ENCODE data around the gene CEMIP.

DNA sequence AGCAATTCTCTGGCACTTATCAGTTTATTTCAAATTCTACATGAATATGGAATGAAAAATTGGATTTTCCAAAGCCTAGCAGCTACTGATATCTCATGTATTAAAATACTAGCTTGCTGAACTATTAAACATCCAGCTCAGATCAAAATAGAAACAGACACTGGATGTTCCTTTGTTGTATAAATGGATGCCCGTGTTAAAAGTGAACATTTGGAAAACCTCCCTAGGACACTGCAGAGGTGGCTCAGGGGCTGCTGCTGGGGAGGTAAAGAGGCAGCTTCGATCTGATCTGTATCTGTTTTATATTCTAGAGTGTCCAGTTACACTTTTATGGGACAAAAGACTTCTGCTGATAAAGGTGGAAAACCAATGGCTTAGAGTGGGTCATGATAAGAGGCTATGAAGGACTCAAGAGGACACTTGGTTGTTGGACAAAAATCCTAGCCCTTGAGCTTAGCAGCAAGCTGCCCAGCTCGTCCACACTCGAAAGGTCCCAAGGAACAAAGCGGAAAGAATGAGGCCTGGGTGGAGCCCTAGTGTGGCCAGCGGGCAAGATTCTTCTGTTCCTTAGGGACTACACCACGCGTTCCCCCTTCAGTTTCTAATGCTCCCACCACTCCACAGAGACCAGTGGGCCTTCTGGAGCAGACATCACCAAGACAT is 200.5 kb downstream of the CEMIP start:
- TF ChIP-seq, protein P1, sequence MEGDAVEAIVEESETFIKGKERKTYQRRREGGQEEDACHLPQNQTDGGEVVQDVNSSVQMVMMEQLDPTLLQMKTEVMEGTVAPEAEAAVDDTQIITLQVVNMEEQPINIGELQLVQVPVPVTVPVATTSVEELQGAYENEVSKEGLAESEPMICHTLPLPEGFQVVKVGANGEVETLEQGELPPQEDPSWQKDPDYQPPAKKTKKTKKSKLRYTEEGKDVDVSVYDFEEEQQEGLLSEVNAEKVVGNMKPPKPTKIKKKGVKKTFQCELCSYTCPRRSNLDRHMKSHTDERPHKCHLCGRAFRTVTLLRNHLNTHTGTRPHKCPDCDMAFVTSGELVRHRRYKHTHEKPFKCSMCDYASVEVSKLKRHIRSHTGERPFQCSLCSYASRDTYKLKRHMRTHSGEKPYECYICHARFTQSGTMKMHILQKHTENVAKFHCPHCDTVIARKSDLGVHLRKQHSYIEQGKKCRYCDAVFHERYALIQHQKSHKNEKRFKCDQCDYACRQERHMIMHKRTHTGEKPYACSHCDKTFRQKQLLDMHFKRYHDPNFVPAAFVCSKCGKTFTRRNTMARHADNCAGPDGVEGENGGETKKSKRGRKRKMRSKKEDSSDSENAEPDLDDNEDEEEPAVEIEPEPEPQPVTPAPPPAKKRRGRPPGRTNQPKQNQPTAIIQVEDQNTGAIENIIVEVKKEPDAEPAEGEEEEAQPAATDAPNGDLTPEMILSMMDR (IDR thresholded peaks at IDR 0.05), result no peak
- no peak for TF ChIP-seq POLR2A (IDR thresholded peaks at IDR 0.05)
